Camera-type eye (tissue), 1 donor: Measurements from ENCODE around the gene CDC14B. TPM values are rescaled to one million over a fixed set of nuclear protein-coding genes. Genes with fewer than 3 reads are reported as not detected.

ENCODE experiments used
- total RNA-seq: library from RNA; depleted of rRNA; stranded (reverse); fragments of >200 nt; gene quantifications from one replicate; pipeline ENCODE4 v1.2.3, GENCODE V29; 2014

The CDC14B gene
- total RNA-seq, result 38.2 TPM

DNA sequence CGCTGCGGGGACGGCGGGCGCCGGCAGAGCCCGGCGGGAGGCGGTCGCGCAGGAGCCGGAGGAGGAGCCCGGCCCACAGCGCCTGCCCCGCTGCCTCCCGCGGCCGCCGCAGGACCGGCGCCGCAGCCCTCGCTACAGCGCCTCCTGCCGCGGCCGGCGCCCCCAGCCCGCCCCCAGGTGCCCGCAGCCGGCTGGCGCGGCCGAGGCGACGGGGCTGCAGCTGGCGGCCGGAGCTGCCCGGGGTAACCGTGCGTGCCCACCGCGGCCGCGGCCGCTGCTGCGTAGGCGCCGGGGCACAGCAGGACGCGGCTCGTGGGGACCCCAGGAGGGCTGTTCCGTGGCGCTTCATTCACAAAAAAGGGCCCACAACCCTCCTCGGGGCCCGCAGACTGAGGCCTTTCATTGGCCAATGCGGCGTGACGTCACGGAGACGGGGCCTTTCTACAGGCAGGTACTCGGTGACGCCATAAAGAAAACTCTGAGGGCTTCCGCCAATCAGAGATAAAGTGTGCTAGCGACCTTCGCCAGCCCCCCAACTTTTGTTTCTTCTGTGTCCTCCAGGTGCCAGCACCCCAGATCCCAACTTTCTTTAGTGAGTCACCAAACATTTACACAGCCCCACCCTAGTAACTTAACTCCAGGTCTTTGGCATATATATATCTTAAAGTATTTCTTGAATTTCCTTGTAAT lies at the start of gene CDC14B:
CDC14B (minus strand) TSS at position 353 of the 690 bp plus-strand sequence. CDS start 465 bp downstream, outside the sequence.

DNA sequence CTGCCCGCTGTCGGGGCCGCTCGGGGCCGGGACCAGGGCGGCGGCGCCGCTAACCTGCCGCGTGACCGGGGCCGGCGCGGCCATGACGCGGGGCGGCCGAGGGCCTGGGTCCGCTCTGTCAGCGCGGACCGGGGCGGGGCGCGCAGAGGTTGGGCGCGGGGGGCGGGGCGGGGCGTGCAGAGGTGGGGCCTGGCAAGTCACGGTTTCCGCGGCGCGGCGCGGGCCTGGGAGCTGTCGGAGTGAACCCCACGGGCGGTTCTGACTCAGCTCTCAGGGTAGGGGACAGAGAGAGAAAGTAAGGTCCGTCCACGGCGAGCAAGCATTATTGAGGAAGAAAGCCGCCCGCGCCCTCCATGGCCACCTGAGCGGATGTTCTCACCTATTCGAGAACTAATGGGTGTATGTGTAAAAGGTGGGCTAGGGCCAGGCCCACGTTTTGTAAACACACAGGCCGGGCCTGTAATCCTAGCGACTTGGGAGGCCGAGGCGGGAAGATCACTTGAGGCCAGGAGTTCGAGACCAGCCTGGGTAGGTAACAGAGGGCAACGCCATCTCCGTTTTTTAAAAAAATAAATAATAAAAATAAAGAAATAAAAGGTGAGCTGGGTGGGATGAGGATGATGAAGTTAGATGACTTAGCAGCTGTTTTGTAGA lies 35.7 kb upstream of the CDC14B start, which contains the start of gene PRXL2C:
PRXL2C (minus strand) TSS at position 120 of the 654 bp plus-strand sequence; CDS start at position 84, 36 bp downstream.

Other genes starting within 250 kb of the CDC14B start
- gene SLC35D2, start 236.1 kb downstream of the CDC14B start, total RNA-seq, result 22.6 TPM
- gene ZNF367, start 201.5 kb downstream of the CDC14B start, total RNA-seq, result 15.4 TPM
- 18.0 TPM for gene HABP4, start 169.7 kb downstream of the CDC14B start, total RNA-seq
- gene PRXL2C, start 35.5 kb upstream of the CDC14B start, total RNA-seq, result 13.1 TPM
- gene ZNF510, start 158.2 kb upstream of the CDC14B start, total RNA-seq, result 37.0 TPM
- gene ZNF782, start 234.7 kb upstream of the CDC14B start, total RNA-seq, result 32.7 TPM